Muscle of arm (tissue), 12 donors: ENCODE data around the gene PDE4D. TPM values are rescaled to one million over a fixed set of nuclear protein-coding genes. Genes with fewer than 3 reads are reported as not detected.
"Not testable (repeated sequence)": the region's sequence is repeated elsewhere in the genome, so short reads cannot be mapped to it uniquely, and the experiment has no call there.

Source experiments
- DNase-seq: peaks from one replicate; pipeline ENCODE4 v3.0.0-alpha.2; 2013
- polyA plus RNA-seq, 12 donors: library from polyadenylated mRNA; unstranded; fragments of 120-200 nt; gene quantifications; one replicate each; pipeline ENCODE4 v1.2.1, GENCODE V29; 2013; ENCODE audit not compliant: insufficient read length in 12 of 12

The PDE4D gene
- polyA plus RNA-seq, 12 donors: 28.2 to 56.3 (median 41.5) TPM; not detected in 1

- peak; percentile 75 for DNase-seq
Observed at GRCh38 chr5:59328709-59329296, 564.7 kb downstream of the PDE4D start.

GRCh38 chr5:59327191-59327980 is 566.1 kb downstream of the PDE4D start:
- DNase-seq: no peak

GRCh38 chr5:59326596-59326995 is 566.9 kb downstream of the PDE4D start:
- DNase-seq: peak; percentile 59

DNA sequence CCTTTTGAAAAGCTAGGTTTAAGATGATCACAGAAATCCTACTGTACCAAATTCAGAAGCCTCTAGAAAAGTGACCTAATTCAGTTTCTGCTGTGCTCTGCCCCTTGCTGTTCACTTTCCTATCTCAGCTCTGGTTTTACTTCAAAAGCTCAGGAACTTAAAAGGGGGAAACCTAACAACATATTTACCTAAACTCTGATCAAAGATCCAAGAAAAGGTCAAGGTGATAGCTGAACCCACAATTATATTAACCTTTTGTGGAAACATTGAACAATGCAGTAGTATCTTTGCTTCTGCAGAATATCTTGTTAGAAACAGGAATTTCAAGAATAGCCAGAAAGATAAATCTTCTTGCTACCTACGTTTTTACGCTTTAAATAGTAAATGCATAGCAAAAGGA is 568.5 kb downstream of the PDE4D start:
- no peak for DNase-seq

DNA sequence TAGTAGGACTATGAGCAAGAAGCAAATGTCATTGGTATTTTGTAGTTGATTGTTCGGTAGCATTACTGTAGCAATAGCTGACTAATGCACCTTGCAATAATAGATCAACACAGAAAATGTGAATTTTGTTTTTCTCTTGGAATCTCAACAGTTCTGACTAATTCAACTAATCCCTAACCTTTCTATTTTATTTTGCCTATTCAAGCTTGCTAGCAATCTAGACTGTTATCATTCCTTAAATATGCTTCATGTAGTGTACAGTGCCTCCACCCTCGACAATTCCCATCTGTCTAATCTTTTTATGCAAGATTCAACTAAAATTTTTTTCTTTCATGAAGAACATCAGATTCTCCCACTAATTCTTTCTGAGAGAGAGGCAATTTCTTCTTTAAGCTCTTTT is 570.6 kb downstream of the PDE4D start:
- DNase-seq: no peak

DNA sequence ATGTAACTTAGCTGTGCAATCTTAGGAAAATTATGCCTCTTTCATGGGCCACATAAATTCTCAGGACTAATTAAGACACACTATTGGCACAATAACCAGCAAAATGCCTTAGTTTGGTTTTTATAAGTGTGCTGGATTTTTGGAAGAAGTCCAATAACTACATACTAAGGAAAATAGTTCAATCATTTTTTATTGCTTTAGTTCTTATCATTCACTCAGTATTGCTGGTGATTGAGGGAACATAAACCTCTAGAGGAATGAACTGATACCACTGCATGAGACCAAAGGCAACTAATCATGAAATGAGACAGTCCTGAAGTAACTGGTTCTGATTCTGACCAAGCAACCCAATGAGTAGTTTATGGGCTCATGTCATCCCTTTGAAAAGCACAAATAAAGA is 571.5 kb downstream of the PDE4D start:
- no peak for DNase-seq

- no peak for DNase-seq
Observed at GRCh38 chr5:59321642-59322041, 571.9 kb downstream of the PDE4D start.

DNA sequence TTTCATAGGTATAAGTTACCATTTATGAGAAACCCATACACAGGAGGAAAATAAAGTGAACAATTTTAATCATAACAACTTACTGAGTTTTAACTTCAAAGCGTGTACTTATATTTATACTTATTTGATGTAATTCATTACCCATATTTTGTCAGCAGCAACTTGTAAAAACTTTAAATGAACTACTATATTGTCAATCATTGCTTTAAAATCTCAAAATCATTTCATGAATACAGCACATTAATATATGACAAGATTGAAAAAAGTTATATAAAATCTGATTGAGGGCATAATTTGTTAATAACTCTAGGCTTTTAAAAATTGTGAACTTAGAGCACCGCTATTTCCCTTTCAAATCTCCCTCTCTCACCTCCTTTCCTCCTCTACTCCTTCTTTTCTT is 573.1 kb downstream of the PDE4D start:
- no peak for DNase-seq

GRCh38 chr5:59319250-59319649 is 574.3 kb downstream of the PDE4D start:
- DNase-seq: peak; percentile 70

- DNase-seq: no peak
Observed at GRCh38 chr5:59317774-59318205, 575.7 kb downstream of the PDE4D start.

DNA sequence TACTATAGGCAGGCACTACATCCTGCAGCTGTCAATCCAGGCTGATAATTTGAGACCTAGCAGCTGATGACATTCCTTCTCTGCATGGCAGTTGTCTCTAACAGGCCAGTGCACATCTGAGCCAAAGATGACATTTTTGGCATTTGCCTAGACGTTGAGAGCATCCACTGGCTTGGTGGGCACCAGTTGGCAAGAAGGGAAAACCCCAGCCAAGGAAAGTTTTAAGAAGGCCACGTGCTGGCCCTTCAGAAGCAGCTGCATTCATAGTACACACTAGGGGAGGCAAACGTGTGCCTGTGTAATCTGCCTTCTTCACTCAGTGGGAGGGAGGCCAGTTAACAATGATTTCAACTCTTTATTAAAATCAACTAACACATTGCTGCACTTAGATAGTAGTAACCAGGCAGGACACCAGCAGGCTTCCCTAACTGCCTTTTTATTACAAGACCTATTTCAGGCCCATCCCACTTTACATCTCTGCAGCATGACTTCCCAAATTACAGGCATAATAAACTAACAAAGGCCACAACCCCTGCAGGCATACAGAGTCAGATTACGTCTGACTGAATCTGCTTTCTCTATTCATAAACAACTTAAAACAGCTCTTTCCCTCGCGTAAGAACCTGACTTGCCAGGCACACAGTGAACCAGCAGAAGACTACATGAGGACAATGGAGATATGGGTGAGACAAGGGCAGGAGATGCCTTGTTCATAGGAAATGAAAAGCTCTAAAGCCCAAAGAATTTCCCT is 576.3 kb downstream of the PDE4D start:
- DNase-seq: peak; percentile 82

DNA sequence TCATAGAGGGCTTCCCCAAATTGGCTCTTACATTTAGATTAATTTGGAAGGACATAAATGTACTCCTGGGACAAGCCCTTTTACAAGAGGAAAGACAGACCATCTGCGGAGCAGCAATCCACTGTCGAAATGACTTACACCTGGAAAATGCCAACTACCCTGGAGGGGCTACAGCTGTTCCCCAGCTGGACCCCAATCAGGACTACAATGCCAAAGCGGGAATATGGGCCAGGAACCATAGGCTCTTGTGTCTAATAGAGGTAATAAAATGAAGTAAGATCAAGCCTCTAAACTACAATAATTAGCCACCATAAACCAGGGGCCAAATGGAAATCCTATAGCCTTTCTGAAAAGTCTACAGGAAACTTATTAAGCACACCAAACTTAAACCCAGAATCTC is 581.3 kb downstream of the PDE4D start:
- no peak for DNase-seq

DNA sequence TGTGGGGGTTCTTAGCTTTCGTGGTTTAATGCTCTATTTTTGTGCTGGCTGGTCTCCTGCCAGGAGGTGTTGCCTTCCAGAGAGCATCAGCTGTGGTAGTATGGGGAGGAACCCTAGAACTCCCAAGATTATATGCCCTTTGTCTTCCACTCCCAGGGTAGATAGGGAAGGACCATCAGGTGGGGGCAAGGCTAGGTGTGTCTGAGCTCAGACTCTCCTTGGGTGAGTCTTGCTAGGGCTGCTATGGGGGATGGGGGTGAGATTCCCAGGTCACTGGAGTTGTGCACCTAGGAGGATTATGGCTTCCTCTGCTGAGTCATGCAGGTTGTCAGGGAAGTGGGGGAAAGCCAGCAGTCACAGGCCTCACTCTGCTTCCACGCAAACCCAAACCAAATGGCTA is 584.8 kb downstream of the PDE4D start:
- DNase-seq: not testable (repeated sequence)

DNA sequence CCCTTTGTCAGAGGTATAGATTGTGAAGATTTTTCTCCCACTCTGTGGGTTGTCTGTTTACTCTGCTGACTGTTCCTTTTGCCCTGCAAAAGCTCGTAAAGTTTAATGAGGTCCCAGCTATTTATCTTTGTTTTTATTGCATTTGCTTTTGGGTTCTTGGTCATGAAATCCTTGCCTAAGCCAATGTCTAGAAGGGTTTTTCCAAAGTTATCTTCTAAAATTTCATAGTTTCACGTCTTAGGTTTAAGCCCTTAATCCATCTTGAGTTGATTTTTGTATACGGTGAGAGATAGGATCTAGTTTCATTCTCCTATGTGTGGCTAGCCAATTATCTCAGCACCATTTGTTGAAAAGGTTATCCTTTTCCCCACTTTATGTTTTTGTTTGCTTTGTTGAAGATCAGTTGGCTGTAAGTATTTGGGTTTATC is 590.2 kb downstream of the PDE4D start:
- not testable (repeated sequence) for DNase-seq

- DNase-seq: not testable (repeated sequence)
Observed at GRCh38 chr5:59302509-59302908, 591.0 kb downstream of the PDE4D start.

GRCh38 chr5:59301727-59302126 is 591.8 kb downstream of the PDE4D start:
- DNase-seq: no peak

DNA sequence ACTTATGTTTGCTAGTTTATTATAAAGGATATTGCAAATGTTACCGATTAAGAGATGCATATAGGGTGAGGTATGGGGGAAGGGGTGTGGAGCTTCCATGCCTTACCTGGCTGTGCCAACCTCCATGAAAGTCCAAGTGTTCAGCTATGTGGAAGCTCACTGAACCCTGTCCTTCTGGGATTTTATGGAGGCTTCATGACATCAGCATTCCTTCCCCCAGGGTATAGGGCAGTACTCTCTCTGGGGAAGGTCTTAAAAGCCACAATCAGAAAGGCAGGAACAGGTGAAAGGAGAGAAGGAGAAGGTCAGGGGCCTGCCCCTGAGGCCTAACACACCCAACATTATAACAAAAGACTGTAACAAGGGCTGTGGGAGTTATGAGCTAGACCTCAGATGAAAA is 592.6 kb downstream of the PDE4D start:
- no peak for DNase-seq

DNA sequence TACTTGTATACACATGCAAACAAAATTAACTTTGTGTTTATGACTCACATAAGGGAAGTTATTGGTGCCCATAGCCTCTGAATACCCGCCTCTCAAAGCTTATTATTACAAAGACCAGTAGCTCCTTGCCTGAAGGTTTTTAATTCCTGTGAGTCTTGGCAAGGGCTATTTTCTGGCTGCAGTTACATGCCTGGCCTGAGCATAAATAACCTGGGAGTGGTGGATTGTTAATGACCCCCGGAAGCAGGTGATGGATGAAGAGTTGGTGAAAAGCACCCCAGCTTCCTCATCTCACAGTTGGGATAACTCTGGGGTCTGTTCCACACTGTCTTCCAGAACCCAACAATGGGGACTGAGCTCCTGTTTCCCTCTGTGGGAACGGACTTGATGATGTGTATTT is 594.5 kb downstream of the PDE4D start:
- DNase-seq: no peak

DNA sequence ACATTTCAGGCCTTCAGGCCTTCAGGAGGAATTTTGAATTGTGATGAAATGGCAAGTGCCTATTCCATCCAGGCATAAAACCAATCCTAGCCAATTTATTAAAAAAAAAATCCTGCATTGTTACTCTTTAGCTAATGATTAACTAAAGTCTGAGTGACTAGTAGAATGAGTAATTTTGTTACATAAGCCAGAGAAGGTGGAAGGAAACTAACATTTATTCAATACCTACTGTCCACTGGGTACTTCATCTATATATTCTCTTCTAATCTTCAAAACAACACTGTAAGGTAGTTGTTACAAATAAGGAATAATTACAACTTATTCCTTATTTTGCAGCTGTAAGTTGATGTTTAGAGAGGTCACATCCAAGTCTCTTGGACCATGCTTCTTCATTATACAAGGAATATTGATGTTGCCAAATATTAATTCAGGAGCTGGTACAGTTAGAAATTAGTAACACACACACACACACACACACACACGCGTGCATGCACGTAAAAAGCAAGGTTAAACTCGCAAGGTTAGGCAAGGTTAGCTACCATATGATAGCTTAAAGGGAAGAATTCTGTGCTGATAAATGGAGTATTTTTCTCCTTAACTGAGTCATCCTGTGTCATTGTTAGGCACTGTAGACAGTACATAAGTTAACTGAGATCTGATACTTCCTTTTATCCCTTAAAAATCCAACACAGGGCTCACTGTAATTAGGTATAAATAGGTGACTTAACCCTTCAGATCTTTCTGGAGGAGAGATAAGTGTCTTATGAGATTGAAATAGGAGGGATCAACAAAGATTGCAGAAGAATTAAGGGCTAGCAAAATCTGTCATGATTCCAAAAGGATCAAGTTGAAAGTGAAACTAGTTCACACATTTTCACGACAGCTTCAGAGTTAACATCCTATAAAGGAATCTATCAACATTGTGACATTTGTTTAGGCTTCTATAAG is 596.9 kb downstream of the PDE4D start:
- DNase-seq: no peak

GRCh38 chr5:59293700-59294099 is 599.8 kb downstream of the PDE4D start:
- no peak for DNase-seq

GRCh38 chr5:59291941-59292340 is 601.6 kb downstream of the PDE4D start:
- no peak for DNase-seq

DNA sequence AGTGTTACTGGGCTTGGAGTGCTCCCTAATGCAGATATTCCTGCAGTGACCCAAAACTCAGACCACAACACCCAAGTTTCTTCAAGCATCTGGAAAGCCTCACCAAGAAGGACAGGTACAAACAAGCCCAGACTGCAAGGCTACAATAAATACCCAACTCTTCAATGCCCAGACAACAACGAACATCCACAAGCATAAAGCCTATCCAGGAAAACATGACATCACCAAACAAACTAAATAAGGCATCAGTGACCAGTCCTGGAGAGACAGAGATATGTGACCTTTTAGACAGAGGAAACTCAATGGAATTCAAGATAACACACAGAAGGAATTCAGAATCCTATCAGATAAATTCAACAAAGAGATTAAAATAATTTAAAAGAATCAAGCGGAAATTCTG is 605.6 kb downstream of the PDE4D start:
- DNase-seq: no peak
